HK-2 (cell line): ENCODE measurements around the gene AHNAK2.

Experiments used
- DNase-seq: peaks from one replicate; pipeline ENCODE4 v3.0.0-alpha.2; 2018; ENCODE audit not compliant: unreplicated experiment

The AHNAK2 gene

GRCh38 chr14:104986487-104987164 lies 8.5 kb upstream of the AHNAK2 start:
- DNase-seq = no peak

GRCh38 chr14:104985675-104986486 lies 7.7 kb upstream of the AHNAK2 start, which contains the start of gene CLBA1:
Gene CLBA1, plus strand, starts transcription at chr14:104985788. Its CDS starts 644 bp downstream, at chr14:104986432.
- peak; percentile 84 for DNase-seq

- no peak for DNase-seq
Observed at GRCh38 chr14:104984056-104984894, 6.1 kb upstream of the AHNAK2 start.

GRCh38 chr14:104983231-104983721 lies 5.1 kb upstream of the AHNAK2 start:
- DNase-seq = no peak

- no peak for DNase-seq
Observed at GRCh38 chr14:104982548-104983230, 4.5 kb upstream of the AHNAK2 start.

- no peak for DNase-seq
Observed at GRCh38 chr14:104981699-104982541, 3.7 kb upstream of the AHNAK2 start.

GRCh38 chr14:104980611-104981531 lies 2.7 kb upstream of the AHNAK2 start:
- no peak for DNase-seq

GRCh38 chr14:104979758-104980610 lies 1.8 kb upstream of the AHNAK2 start:
- DNase-seq = peak; percentile 77

GRCh38 chr14:104978746-104979691 lies 845 bp upstream of the AHNAK2 start:
- DNase-seq = no peak

- DNase-seq = no peak
Observed at GRCh38 chr14:104977008-104977680, 1.0 kb downstream of the AHNAK2 start.

GRCh38 chr14:104976198-104977007 lies 1.8 kb downstream of the AHNAK2 start:
- peak; percentile 95 for DNase-seq

- DNase-seq = no peak
Observed at GRCh38 chr14:104975481-104976197, 2.5 kb downstream of the AHNAK2 start.

GRCh38 chr14:104974665-104975390 lies 3.3 kb downstream of the AHNAK2 start:
- no peak for DNase-seq

- DNase-seq = no peak
Observed at GRCh38 chr14:104974146-104974541, 4.0 kb downstream of the AHNAK2 start.
